SU-DHL-6 (cell line): ENCODE measurements around the gene GDPD2.

Experiments
- H2AFZ ChIP-seq: fragments of 200-600 bp; sonication (generic); 2 replicates; pipeline ENCODE4 v1.6.1; 2014; ENCODE audit warnings: low read depth, mild to moderate bottlenecking, moderate library complexity, mixed read lengths, antibody characterized with exemption, low read length; ENCODE audit not compliant: severe bottlenecking
- H3F3A ChIP-seq: fragments of 200-600 bp; shearing (Covaris generic); 2 replicates; pipeline ENCODE4 v1.6.0; 2016; ENCODE audit warnings: antibody characterized with exemption, mild to moderate bottlenecking; ENCODE audit not compliant: insufficient read depth
- H3K27ac ChIP-seq: fragments of 200-600 bp; sonication (generic); 2 replicates; pipeline ENCODE4 v1.5.1; 2016; ENCODE audit warnings: low read depth, mild to moderate bottlenecking, low read length, moderate library complexity, mixed read lengths
- H3K27me3 ChIP-seq: fragments of 200-600 bp; sonication (generic), shearing (Covaris generic); 2 replicates; pipeline ENCODE4 v1.6.0; 2014; ENCODE audit warnings: mild to moderate bottlenecking, low read length
- H3K36me3 ChIP-seq: fragments of 200-600 bp; sonication (generic); 2 replicates; pipeline ENCODE4 v1.6.1; 2014; ENCODE audit warnings: mild to moderate bottlenecking, low read length, mixed read lengths
- H3K4me2 ChIP-seq: fragments of 300-600, 200-600 bp; shearing (Covaris generic), sonication (generic); 2 replicates; pipeline ENCODE4 v1.6.0; 2014; ENCODE audit warnings: low read length, low read depth, mild to moderate bottlenecking; ENCODE audit not compliant: poor library complexity, severe bottlenecking
- H3K4me3 ChIP-seq: fragments of 200-600 bp; sonication (generic); 2 replicates; pipeline ENCODE4 v1.5.1; 2014; ENCODE audit warnings: antibody characterized with exemption, low read length, mild to moderate bottlenecking, mixed read lengths; ENCODE audit not compliant: insufficient read depth, poor library complexity, severe bottlenecking
- H3K79me2 ChIP-seq: fragments of 200-600 bp; sonication (generic); 2 replicates; pipeline ENCODE4 v1.6.1; 2014; ENCODE audit warnings: mild to moderate bottlenecking, low read length, moderate library complexity; ENCODE audit not compliant: insufficient read depth
- H3K9ac ChIP-seq: fragments of 200-600 bp; sonication (generic); 2 replicates; pipeline ENCODE4 v1.7.0; 2014; ENCODE audit warnings: mild to moderate bottlenecking, low read length
- H3K9me2 ChIP-seq: fragments of 200-600 bp; sonication (generic); replicated peaks from 2 replicates; pipeline ENCODE4 v1.6.1; 2014; ENCODE audit warnings: low read length; ENCODE audit not compliant: insufficient read depth
- H3K9me3 ChIP-seq: fragments of 200-600 bp; sonication (generic); 2 replicates; pipeline ENCODE4 v1.6.1; 2014; ENCODE audit warnings: low read length, mixed read lengths; ENCODE audit not compliant: insufficient read depth
- H4K20me1 ChIP-seq: fragments of 200-600 bp; sonication (generic); 2 replicates; pipeline ENCODE4 v1.6.1; 2014; ENCODE audit warnings: low read depth, mild to moderate bottlenecking, antibody characterized with exemption, low read length, moderate library complexity, mixed read lengths
- CTCF ChIP-seq: fragments of 200-600 bp; sonication (generic); IDR thresholded peaks from one replicate; pipeline ENCODE4 v1.5.1; 2017; ENCODE audit warnings: antibody characterized with exemption, mild to moderate bottlenecking, low read length, moderate library complexity; ENCODE audit not compliant: insufficient read depth, poor library complexity, severe bottlenecking
- EZH2phosphoT487 ChIP-seq: fragments of 200-600 bp; sonication (generic), shearing (Covaris generic); conservative IDR thresholded peaks from 2 replicates; pipeline ENCODE4 v1.6.1; 2018; ENCODE audit warnings: mild to moderate bottlenecking, antibody characterized with exemption, low read length, moderate library complexity, mixed read lengths

The GDPD2 gene

GRCh38 chrX:70432936-70433847 lies 10.1 kb downstream of the GDPD2 start:
- H2AFZ ChIP-seq: peak overlapping the region; percentile 55
- H3K4me2 ChIP-seq: peak overlapping the region; percentile 94
- H3F3A ChIP-seq: 0 out of 2 replicates have a peak, but pooled peaks cover 6% of the 10 kb centered on the region
- no peaks in the 10 kb centered on the region for H3K9me3 ChIP-seq
- peak overlapping the region; percentile 44 for H3K4me3 ChIP-seq
- H3K27ac ChIP-seq: no peak overlapping the region
- no peaks in the 10 kb centered on the region for H3K9me2 ChIP-seq
- H4K20me1 ChIP-seq: no peaks in the 10 kb centered on the region
- no peak for TF ChIP-seq EZH2phosphoT487
- H3K9ac ChIP-seq: peak overlapping the region; percentile 70; the same call in 1 of the 2 replicates
- no peaks in the 10 kb centered on the region for H3K36me3 ChIP-seq
- H3K79me2 ChIP-seq: no peaks in the 10 kb centered on the region
- H3K27me3 ChIP-seq: no peaks in the 10 kb centered on the region

GRCh38 chrX:70433848-70434351 lies 10.8 kb downstream of the GDPD2 start:
- Histone ChIP-seq H2AFZ (peak overlapping the region; percentile 90), H3K27ac (no peak overlapping the region), H3K79me2 (no peaks in the 10 kb centered on the region), H4K20me1 (no peaks in the 10 kb centered on the region), H3K9me2 (no peaks in the 10 kb centered on the region), H3K4me2 (peak overlapping the region; percentile 94), H3K9me3 (no peaks in the 10 kb centered on the region), H3K27me3 (no peaks in the 10 kb centered on the region), H3K4me3 (peak overlapping the region; percentile 71), H3K9ac (peak overlapping the region; percentile 70), H3K36me3 (no peaks in the 10 kb centered on the region), H3F3A (0 out of 2 replicates have a peak, but pooled peaks cover 6% of the 10 kb centered on the region)
- TF ChIP-seq CTCF (peak; percentile 22), EZH2phosphoT487 (no peak)

- Histone ChIP-seq H3K9me2 (no peaks in the 10 kb centered on the region), H3K4me2 (peak overlapping the region; percentile 94), H3K9ac (peak overlapping the region; percentile 70), H3F3A (0 out of 2 replicates have a peak, but pooled peaks cover 6% of the 10 kb centered on the region), H3K27me3 (no peaks in the 10 kb centered on the region), H2AFZ (peak overlapping the region; percentile 90), H3K9me3 (no peaks in the 10 kb centered on the region), H3K27ac (no peak overlapping the region), H4K20me1 (no peaks in the 10 kb centered on the region), H3K36me3 (no peaks in the 10 kb centered on the region), H3K4me3 (peak overlapping the region; percentile 71), H3K79me2 (no peaks in the 10 kb centered on the region)
- TF ChIP-seq EZH2phosphoT487 (no peak), CTCF (no peak)
Observed at GRCh38 chrX:70434352-70434866, 11.3 kb downstream of the GDPD2 start.
